ENCODE results near the gene NDFIP1. TPM values are rescaled to one million over a fixed set of nuclear protein-coding genes. Genes with fewer than 3 reads are reported as not detected.

Gene NDFIP1
- total and polyA plus RNA-seq, 10 of the 15 experiments (the other 5 are each of a cell fraction or from before 2014, with no cell fraction given), result 0.08 to 2.7 (median 0.92) TPM

- no peak for TF ChIP-seq IRF3 (IDR thresholded peaks at IDR 0.05)
- TF ChIP-seq CBFB (IDR thresholded peaks at IDR 0.05; ENCODE audit: low read depth), result no peak
- TF ChIP-seq BCLAF1 (IDR thresholded peaks at IDR 0.05), result no peak
- no peak for TF ChIP-seq SPI1 (IDR thresholded peaks at IDR 0.05; ENCODE audit: borderline replicate concordance, insufficient read depth, low read depth, low read length)
- no peak for TF ChIP-seq NRF1 (conservative IDR thresholded peaks at IDR 0.05; ENCODE audit: low read depth, low read length)
- TF ChIP-seq POLR2AphosphoS2 (IDR thresholded peaks at IDR 0.05; ENCODE audit: low read depth, low read length), result no peak
- TF ChIP-seq NFIC (IDR thresholded peaks at IDR 0.05; ENCODE audit: low read depth, low read length), result no peak
Observed at GRCh38 chr5:142192286-142193113, 83.9 kb downstream of the NDFIP1 start (continued).

DNA sequence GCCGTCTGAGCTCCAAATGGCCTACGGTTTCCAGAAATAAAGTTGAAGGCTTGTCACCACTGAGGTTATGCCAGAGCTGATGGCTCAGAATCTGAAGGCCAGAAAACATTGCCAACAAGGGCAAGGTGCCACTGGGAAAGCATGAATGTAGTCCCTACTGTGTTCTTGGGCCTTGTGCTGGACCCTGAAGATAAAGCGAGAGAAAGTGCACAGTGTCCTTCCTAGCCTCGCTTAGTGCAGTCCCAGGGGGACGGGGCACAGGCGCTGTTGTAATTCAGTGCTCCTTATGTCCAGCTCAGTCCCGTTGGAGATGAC, 84.5 kb downstream of the NDFIP1 start:
- Histone ChIP-seq H3K9me3 (replicated peaks; ENCODE audit: control insufficient read depth, insufficient read depth, low read length) (no peaks in the 10 kb centered on the region), H3K9ac (ENCODE audit: control insufficient read depth, insufficient read depth, low read length) (no peak overlapping the region), H3K79me2 (ENCODE audit: control insufficient read depth, insufficient read depth, low read length) (no peaks in the 10 kb centered on the region), H3K27me3 (replicated peaks in 1 of 2; ENCODE audit: control insufficient read depth in 2 of 2, insufficient read depth in 2 of 2, low read length in 1 of 2) (no peaks in the 10 kb centered on the region; a peak in 1 of 4 replicates), H3K4me3 (no peak overlapping the region), H2AFZ (ENCODE audit: control insufficient read depth, low read depth, low read length) (no peak overlapping the region), H3K36me3 (ENCODE audit: control insufficient read depth in 2 of 2, insufficient read depth in 2 of 2, low read length in 1 of 2) (no peaks in the 10 kb centered on the region), H3K27ac (ENCODE audit: control insufficient read depth, insufficient read depth) (no peak overlapping the region), H3K4me1 (ENCODE audit: control insufficient read depth, insufficient read depth, low read length) (no peaks in the 10 kb centered on the region), H4K20me1 (ENCODE audit: control insufficient read depth, insufficient read depth) (no peaks in the 10 kb centered on the region), H3K4me2 (ENCODE audit: control insufficient read depth, insufficient read depth) (no peak overlapping the region)
- 63% methylated on average over 7 of the region's 7 CpGs for WGBS (ENCODE audit: insufficient coverage, insufficient replicate concordance, low lambda C conversion rate, missing lambda C conversion rate)
- no peak for DNase-seq (ENCODE audit: low read depth, low spot score)
- no peak for TF ChIP-seq HCFC1 (IDR thresholded peaks at IDR 0.05; ENCODE audit: low read length)
- TF ChIP-seq CTCF (IDR thresholded peaks at IDR 0.05 in 2 of 3, conservative IDR thresholded peaks at IDR 0.05 in 1 of 3; ENCODE audit: control insufficient read depth in 2 of 3, extremely low read depth in 1 of 3, insufficient read depth in 1 of 3, low read depth in 3 of 3, low read length in 3 of 3), result no peak
- intact Hi-C loops (cut with micrococcal nuclease; ENCODE audit: unreplicated experiment), result no loop called here
- ATAC-seq, result no peak
- ChIA-PET CTCF (no interaction called here), SMC1A (ENCODE audit: uncharacterized antibody, unreplicated experiment) (no interaction called here), POLR2A (no interaction called here), RAD21 (ENCODE audit: unreplicated experiment) (no interaction called here)
- no TSS peak for BruUV-seq (replicated peaks)
- FAIRE-seq, result no peak
- in situ Hi-C loops (cut with MboI), result no loop called here

All from GM12878 (cell line).